Measurements from ENCODE around the gene BUB1.
"Not testable (repeated sequence)": the region's sequence is repeated elsewhere in the genome, so short reads cannot be mapped to it uniquely, and the experiment has no call there.

The BUB1 gene

GRCh38 chr2:110677530-110678456 is at the start of gene BUB1:
Gene BUB1, minus strand, starts transcription at chr2:110678063. Its CDS starts 68 bp downstream, at chr2:110677995.
- peak; percentile 100 for DNase-seq (ENCODE audit: low spot score)

- no peak for DNase-seq (ENCODE audit: low spot score)
Measured at GRCh38 chr2:110726285-110726684, 48.4 kb upstream of the BUB1 start.

DNA sequence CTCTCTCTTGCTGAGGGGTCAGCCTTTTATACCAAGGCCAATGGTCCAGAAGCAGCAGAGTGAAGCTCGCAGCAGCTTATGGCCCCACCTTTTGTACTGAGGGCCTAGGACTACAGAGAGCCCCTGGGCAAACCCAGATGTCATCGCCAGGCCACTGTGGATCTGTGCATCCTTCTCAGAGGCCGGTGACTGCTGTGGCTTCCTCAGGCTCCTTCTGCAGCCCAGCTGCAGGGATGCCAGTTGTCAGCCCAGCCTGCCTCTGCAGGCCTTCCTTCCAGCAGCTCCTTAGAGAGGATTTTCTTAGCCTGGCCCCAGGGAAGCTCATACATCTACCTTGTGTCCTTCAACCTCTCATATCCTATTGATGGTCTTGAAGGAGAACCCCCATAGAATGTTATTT is 48.0 kb upstream of the BUB1 start:
- no peak for DNase-seq (ENCODE audit: low spot score)

DNA sequence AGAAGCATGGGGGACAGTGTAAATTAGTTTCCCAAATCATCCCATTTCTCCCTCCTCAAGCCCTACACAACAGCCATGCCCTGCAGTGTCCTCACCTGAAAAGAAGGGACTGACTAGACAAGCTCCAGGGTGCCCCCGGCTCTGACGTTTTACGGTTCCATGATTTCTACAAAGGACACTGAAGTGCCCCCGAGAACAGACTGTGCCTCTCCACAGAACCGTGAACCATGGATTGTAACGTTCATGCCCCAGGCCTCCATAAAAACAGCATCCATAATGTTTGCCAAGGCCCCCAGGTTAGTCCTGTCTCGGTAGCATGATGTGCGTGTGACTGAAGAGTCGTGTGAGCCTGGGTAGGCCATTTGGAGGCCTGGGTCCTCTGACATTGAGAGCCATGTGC is 47.5 kb upstream of the BUB1 start:
- DNase-seq (ENCODE audit: low spot score): no peak

DNA sequence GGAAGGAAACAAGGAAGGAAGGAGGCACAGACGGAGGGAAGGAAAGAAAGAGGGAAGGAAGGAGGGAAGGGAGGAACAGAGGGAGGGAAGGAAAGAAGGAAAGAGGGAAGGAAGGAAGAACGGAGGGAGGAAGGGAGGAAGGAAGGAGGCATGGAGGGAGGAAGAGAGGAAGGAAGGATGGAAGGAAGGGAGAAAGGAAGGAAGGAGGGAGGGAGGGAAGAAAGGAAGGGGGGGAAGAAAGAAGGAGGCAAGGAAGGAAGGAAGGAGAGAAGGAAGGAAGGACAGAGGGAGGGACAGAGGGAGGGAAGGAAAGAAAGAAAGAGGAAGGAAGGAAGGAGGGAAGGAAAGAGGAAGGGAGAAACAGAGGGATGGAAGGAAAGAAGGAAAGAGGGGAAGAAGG is 47.0 kb upstream of the BUB1 start:
- no peak for DNase-seq (ENCODE audit: low spot score)

DNA sequence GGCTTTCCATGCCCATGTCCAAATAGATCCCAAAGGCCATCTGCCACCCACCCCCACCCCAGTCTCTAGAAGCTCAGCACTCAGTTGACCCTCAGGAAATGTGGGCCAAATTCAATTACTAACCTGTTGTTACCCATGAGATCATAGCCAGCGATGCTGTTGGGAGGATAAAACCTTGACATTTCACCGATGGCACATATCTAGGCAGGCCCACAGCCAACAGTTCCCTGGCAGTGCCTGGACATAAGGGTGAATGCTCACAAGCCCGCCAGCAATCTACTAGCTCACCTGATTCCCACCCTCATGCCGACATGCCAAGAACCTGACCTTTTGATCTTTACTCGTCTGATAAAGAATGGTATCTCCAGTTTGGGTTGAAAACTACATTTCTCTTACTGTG is 42.7 kb upstream of the BUB1 start:
- no peak for DNase-seq (ENCODE audit: low spot score)

DNA sequence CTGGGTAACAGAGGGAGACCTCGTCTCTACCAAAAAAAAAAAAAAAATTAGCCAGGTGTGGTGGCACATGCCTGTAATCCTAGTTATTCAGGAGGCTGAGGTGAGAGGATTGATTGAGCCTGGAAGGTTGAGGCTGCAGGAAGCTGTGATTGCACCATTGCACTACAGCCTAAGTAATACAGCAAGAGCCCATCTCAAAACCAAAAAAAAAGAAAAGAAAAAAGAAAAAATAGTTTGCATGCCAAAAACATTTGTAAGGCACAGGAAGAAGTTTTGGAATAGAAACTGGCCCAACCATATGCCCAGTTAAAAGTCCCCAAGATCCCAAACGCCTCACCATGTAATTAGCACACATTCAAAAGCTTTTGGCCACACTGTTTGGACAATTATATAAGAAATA is 41.1 kb upstream of the BUB1 start:
- DNase-seq (ENCODE audit: low spot score): no peak

DNA sequence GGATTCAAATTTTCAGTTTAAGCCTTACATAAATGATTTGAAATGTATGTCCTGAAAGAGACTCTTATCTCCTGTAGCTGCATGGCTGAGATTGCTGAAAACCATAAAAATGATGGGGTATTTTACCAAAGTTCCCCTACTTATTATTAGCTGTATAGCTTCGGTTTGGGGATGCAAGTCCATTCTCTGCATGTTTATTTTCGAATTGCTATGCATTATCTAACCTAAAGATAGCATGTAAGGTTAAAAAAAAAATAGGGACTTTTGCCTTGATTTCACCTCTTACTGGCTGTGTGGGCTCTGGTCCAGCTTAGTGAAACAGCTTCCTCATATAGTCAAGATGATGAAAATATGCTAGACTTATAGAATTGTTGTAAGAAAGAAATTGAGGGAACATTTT is 40.5 kb upstream of the BUB1 start:
- no peak for DNase-seq (ENCODE audit: low spot score)

DNA sequence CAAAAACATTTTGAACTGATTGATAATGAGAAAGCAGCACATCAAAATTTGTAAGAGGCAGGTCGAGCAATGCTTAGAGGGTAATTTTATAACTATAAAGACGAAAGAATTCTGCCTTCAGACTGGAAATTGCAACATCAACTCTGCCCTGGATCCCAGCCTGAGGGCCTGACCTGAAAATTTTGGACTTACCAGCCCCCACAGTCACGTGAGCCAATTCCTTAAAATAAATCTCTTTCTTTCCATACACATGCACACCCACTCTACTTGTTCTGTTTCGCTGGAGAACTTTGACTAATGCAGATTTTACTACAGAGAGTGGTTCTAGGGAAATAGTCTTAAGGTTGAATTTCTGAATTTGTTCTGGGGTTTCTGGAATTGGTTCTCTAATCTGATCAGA is 39.9 kb upstream of the BUB1 start:
- DNase-seq (ENCODE audit: low spot score): no peak

DNA sequence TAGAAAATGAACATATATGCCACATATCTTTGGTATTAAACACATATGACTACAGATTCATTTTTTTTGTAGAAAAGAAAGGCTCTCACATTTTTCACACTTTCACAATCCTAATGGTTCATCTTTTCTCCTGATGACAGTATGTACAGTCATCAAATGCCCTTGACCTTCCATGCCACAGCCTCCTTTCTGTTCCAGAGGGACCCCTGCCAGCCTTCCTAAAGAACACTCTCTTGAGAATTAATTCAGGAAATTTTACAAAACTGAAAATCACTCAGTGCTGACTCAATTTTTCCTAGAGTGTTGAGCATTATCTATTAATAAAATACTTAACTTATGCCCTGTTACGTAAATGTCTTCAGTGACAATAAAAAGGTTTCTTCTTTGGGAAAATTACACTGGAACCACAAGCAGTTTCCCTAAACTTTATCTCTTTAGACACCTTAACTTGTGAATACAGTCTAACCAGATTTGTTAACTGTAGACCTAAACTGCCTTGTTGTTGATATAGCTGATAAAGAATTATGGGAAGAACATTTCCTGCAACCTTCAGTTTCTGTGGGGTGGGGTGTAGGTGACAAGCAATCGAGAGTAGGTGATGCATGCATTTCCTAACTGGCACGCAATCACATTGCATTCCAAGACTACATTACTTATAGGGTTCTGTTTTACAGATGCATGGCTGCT is 39.2 kb upstream of the BUB1 start:
- no peak for DNase-seq (ENCODE audit: low spot score)

GRCh38 chr2:110714452-110715224 is 36.8 kb upstream of the BUB1 start:
- no peak for DNase-seq (ENCODE audit: low spot score)

DNA sequence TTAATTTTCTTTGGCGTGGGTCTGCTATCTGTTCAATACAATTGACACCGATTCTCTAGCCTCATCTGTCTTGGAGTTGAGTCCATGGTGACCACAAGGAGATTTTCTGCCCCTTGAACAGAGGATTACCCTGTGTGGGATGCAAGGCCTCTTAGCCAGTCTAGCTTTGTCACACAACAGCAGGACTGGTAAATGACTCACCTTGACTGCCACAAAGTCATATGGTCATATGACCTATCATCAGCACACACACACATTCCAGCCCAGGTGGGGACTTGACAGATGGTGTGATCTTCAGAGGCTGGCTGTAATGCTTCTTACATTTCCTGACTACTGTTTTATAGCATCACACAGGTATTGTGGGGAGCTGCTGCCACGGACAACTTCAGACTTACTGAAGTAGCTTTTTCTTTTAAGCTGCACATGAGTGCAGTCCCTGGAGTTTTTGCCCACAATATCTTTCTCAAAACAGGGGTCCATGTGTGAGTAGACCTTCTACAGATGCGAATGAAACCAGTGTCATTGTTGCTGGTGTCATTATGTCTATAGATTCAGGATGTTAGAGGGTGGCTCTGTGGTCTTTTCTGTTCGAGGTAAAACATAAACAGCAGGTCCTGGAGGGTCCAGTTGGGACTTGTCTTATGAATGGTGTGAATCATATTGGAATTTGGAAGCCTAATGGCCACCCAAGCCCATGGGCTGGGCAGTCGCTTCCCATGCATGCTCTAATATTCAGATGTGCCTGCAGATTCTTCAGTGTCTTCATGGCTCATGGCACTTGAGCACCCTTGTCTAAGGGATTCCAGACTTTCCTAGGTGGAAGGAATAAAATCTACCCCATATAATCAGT is 35.9 kb upstream of the BUB1 start:
- DNase-seq (ENCODE audit: low spot score): no peak

GRCh38 chr2:110712737-110713136 is 34.9 kb upstream of the BUB1 start:
- DNase-seq (ENCODE audit: low spot score): no peak

DNA sequence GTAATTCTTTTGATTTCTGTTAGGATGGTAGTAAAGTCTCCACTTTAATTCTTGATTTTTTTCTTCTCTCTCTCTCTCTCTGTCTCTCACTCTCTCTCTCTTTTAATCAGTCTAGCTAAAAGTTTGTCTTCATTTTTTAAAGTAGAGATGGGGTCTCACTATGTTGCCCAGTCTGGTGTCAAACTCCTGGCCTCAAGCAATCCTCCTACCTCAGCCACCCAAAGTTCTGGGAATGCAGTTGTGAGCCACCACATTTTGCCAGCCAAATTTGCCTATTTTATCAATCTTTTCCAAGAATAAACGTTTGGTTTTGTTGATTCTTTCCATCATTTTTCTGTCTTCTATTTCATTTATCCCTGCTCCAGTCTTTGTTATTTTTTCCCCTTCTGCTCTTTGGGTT is 30.6 kb upstream of the BUB1 start:
- DNase-seq (ENCODE audit: low spot score): no peak

DNA sequence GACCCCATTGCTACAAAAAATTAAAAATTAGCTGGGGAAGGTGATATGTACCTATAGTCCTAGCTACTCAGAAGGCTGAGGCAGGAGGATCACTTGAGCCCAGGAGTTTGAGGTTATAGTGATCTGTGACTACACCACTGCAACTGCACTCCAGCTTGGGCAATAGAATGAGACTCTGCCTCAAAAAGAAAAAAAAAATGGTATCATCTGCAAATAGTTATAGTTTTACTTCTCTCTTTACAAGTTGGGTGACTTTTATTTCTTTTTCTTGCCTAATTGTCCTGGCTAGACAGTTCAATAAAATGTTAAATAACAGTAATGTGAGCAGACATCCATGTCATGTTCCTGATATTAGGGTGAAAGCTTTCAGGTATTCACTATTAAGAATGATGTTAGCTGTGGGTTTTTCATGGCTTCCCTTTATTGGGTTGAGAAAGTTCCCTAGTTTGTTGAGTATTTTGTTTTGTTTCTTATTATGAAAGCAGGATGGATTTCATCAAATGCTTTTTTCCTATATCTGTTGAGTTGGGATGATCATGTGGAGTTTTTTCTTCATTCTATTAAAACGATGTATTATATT is 29.6 kb upstream of the BUB1 start:
- DNase-seq (ENCODE audit: low spot score): no peak

- no peak for DNase-seq (ENCODE audit: low spot score)
Measured at GRCh38 chr2:110702514-110703380, 24.9 kb upstream of the BUB1 start.

GRCh38 chr2:110698253-110698652 is 20.4 kb upstream of the BUB1 start:
- DNase-seq (ENCODE audit: low spot score): not testable (repeated sequence)

DNA sequence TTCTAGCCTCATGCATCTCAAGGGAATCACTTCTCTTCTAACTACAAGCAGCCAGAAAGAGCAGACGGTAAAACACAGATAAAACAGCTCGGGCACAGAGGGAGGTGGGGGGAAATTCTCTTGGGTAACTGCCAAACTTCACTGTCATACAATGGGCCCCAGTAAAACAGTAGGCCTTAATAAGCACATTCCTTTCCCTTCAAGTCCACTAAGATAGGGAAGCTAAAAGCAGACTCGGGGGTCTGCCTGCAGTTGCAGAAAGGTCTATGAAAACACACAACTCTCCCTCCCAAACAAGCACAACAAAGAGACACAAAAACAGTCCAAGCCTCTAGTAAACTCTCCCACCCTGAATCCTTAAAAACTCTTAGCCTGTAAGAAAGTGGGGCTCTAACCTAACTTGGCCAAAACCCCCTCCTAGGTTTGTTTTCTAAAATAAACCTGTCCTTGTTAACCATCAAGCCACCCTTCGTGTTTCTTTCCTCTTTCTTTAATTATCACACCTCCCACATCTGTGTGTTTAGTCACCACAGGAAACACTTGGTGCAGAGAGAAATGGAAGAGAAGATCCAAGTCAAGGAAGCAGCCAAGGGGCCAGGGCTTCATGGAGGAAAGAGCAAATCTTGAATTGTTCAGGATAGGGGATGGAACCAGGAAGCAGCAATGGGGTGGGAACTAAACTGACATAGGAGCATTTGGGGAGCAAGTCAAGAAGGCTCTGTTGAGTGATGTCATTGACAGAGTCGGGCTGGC is 17.5 kb upstream of the BUB1 start:
- DNase-seq (ENCODE audit: low spot score): not testable (repeated sequence)

GRCh38 chr2:110691612-110692258 is 13.9 kb upstream of the BUB1 start:
- no peak for DNase-seq (ENCODE audit: low spot score)
